HEK293 (cell line): ENCODE results near the gene MYBBP1A.

ENCODE experiments used
- CTCF ChIA-PET: fragments of 350-600 bp; formaldehyde crosslinking; extraction: SDS; loops from one replicate; lab custom pipeline; 2021; ENCODE audit warnings: antibody characterized with exemption; lab: Yijun Ruan, JAX
- POLR2A ChIA-PET: fragments of 300-600 bp; formaldehyde crosslinking; extraction: SDS; loops from one replicate; lab custom pipeline; 2020; ENCODE audit warnings: antibody characterized with exemption, inconsistent platforms; lab: Yijun Ruan, JAX
- H3K27ac ChIP-seq: fragments of 200-500 bp; sonication (Bioruptor generic); 2 replicates; pipeline ENCODE4 v1.5.1; 2014; ENCODE audit warnings: low read depth, low read length, control low read depth, inconsistent platforms; ENCODE audit errors: extremely low read depth
- H3K36me3 ChIP-seq, 2 experiments: fragments of 200-500 bp in 1 of 2; sonication (Bioruptor generic) in 1 of 2; 1 replicate in 1 of 2; 2 replicates in 1 of 2; pipeline ENCODE4 v1.5.1; 2014 to 2017; ENCODE audit warnings: inconsistent platforms in 2 of 2, low read length in 2 of 2; ENCODE audit not compliant: control insufficient read depth in 2 of 2, insufficient read depth in 1 of 2
- H3K4me1 ChIP-seq: fragments of 200-500 bp; sonication (Bioruptor generic); 2 replicates; pipeline ENCODE4 v1.5.1; 2014; ENCODE audit warnings: mild to moderate bottlenecking, low read length, inconsistent platforms; ENCODE audit not compliant: control insufficient read depth, insufficient read depth
- H3K4me3 ChIP-seq: 2 replicates; pipeline ENCODE4 v1.5.1; 2011; ENCODE audit warnings: low read depth, mild to moderate bottlenecking, control low read depth, low read length, moderate library complexity
- H3K9me3 ChIP-seq: fragments of 200-500 bp; sonication (Bioruptor generic); 2 replicates; pipeline ENCODE4 v1.5.1; 2014; ENCODE audit warnings: low read depth, low read length, inconsistent platforms; ENCODE audit not compliant: control insufficient read depth, insufficient read depth
- BCL11B ChIP-seq: fragments of 450-650 bp; formaldehyde crosslinking; IDR thresholded peaks from 2 replicates; pipeline ENCODE4 v1.5.1; 2016; ENCODE audit warnings: low read depth, missing biosample characterization, missing genetic modification characterization
- HOXA7 ChIP-seq: sonication (generic); formaldehyde crosslinking; IDR thresholded peaks from 2 replicates; pipeline ENCODE4 v1.8.1; 2022; ENCODE audit warnings: missing genetic modification reagents, borderline replicate concordance
- MYNN ChIP-seq: fragments of 450-650 bp; formaldehyde crosslinking; IDR thresholded peaks from 2 replicates; pipeline ENCODE4 v1.5.1; 2016; ENCODE audit warnings: missing biosample characterization, missing genetic modification characterization, borderline replicate concordance
- OSR2 ChIP-seq: fragments of 450-650 bp; formaldehyde crosslinking; IDR thresholded peaks from 2 replicates; pipeline ENCODE4 v1.5.1; 2016; ENCODE audit warnings: missing biosample characterization, missing genetic modification characterization
- OVOL3 ChIP-seq: fragments of 450-650 bp; formaldehyde crosslinking; IDR thresholded peaks from 2 replicates; pipeline ENCODE4 v1.5.1; 2016; ENCODE audit warnings: missing biosample characterization, missing genetic modification characterization
- RBAK ChIP-seq: fragments of 450-650 bp; formaldehyde crosslinking; IDR thresholded peaks from 2 replicates; pipeline ENCODE4 v1.5.1; 2016; ENCODE audit warnings: missing biosample characterization, missing genetic modification characterization
- YY2 ChIP-seq: fragments of 450-650 bp; formaldehyde crosslinking; IDR thresholded peaks from 2 replicates; pipeline ENCODE4 v1.5.1; 2016; ENCODE audit warnings: missing biosample characterization, missing genetic modification characterization
- ZBTB1 ChIP-seq: fragments of 450-650 bp; formaldehyde crosslinking; IDR thresholded peaks from 2 replicates; pipeline ENCODE4 v1.5.1; 2016; ENCODE audit warnings: missing biosample characterization, missing genetic modification characterization
- ZBTB20 ChIP-seq: fragments of 450-650 bp; formaldehyde crosslinking; IDR thresholded peaks from 2 replicates; pipeline ENCODE4 v1.5.1; 2016; ENCODE audit warnings: missing biosample characterization, missing genetic modification characterization
- ZFP3 ChIP-seq: fragments of 450-650 bp; formaldehyde crosslinking; IDR thresholded peaks from 2 replicates; pipeline ENCODE4 v1.5.1; 2016; ENCODE audit warnings: low read depth, missing biosample characterization, missing genetic modification characterization
- ZIC2 ChIP-seq: fragments of 450-650 bp; formaldehyde crosslinking; IDR thresholded peaks from 2 replicates; pipeline ENCODE4 v1.5.1; 2016; ENCODE audit warnings: missing biosample characterization, missing genetic modification characterization
- ZNF121 ChIP-seq: fragments of 450-650 bp; formaldehyde crosslinking; IDR thresholded peaks from 2 replicates; pipeline ENCODE4 v1.5.1; 2016; ENCODE audit warnings: missing biosample characterization, missing genetic modification characterization
- ZNF132 ChIP-seq: fragments of 450-650 bp; formaldehyde crosslinking; IDR thresholded peaks from 2 replicates; pipeline ENCODE4 v1.5.1; 2017; ENCODE audit warnings: missing biosample characterization, missing genetic modification characterization, borderline replicate concordance
- ZNF23 ChIP-seq: fragments of 450-650 bp; formaldehyde crosslinking; IDR thresholded peaks from 2 replicates; pipeline ENCODE4 v1.5.1; 2016; ENCODE audit warnings: missing biosample characterization, missing genetic modification characterization, borderline replicate concordance
- ZNF248 ChIP-seq: fragments of 450-650 bp; formaldehyde crosslinking; IDR thresholded peaks from 2 replicates; pipeline ENCODE4 v1.5.1; 2017; ENCODE audit warnings: missing biosample characterization, missing genetic modification characterization
- ZNF274 ChIP-seq, 2 experiments: fragments of 200-500 bp in 1 of 2; fragments of 450-650 bp in 1 of 2; sonication (Bioruptor generic) in 1 of 2; formaldehyde crosslinking in 1 of 2; IDR thresholded peaks; 2 replicates each; pipeline versions ENCODE4 v1.5.1 to v1.6.1; 2014 to 2016; ENCODE audit warnings: borderline replicate concordance in 1 of 2, inconsistent platforms in 1 of 2, low read length in 1 of 2, missing biosample characterization in 1 of 2, missing genetic modification characterization in 1 of 2
- ZNF768 ChIP-seq: fragments of 450-650 bp; formaldehyde crosslinking; IDR thresholded peaks from 2 replicates; pipeline ENCODE4 v1.5.1; 2018; ENCODE audit warnings: missing biosample characterization, mild to moderate bottlenecking, missing genetic modification characterization
- TF ChIP-seq, protein P1 (sequence below): fragments of 450-650 bp; formaldehyde crosslinking; conservative IDR thresholded peaks from 2 replicates; pipeline ENCODE4 v1.5.1; 2016; ENCODE audit warnings: low read depth, missing biosample characterization, missing genetic modification characterization
- TF ChIP-seq, protein P2 (sequence below): fragments of 450-650 bp; formaldehyde crosslinking; IDR thresholded peaks from 2 replicates; pipeline ENCODE4 v1.5.1; 2016; ENCODE audit warnings: missing biosample characterization, missing genetic modification characterization, borderline replicate concordance
- TF ChIP-seq, protein P3 (sequence below): fragments of 450-650 bp; formaldehyde crosslinking; IDR thresholded peaks from 2 replicates; pipeline ENCODE4 v1.5.1; 2016; ENCODE audit warnings: missing biosample characterization, missing genetic modification characterization

Gene MYBBP1A

DNA sequence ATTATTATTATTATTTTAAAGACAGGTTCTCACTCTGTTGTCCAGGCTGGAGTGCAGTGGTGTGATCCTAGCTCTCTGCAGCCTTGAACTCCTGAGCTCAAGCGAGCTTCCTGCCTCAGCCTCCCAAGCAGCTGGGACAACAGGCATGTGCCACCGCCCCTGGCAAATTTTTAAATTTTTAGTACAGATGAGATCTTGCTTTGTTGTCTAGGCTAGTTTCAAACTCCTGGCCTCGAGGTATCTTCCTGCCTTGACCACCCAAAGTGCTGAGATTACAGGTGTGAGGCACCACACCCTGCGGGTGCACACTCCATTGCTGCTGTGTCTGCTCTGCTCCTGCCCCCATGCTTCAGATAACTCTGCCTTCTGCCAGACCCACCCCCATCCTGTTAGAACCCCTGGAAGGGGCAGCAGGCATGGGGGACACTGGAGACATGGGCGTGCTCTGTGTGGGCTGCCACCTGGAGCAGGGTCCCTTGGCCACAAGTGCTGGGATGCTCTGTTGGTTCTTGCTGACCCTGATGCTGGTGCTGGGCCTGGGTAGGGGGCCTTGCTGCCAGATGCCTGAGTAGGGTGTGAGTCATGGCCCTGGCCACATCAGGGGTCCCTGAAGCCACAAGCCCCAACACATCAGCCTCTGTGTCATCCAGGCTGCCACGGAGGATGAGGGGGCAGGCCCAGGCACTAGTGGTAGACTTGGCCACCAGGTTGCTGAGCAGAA, 2.6 kb upstream of the MYBBP1A start:
- Histone ChIP-seq H3K36me3 (peaks cover 2 to 16% of the 10 kb centered on the region in 2 experiments; a peak in 2 of 3 replicates), H3K9me3 (no peaks in the 10 kb centered on the region), H3K4me3 (no peak overlapping the region), H3K27ac (no peak overlapping the region), H3K4me1 (peaks cover 6% of the 10 kb centered on the region; the same call in 1 of the 2 replicates)
- ChIA-PET POLR2A (no interaction called here), CTCF (interaction anchor here (0.7 to 4.2 kb wide), 4 partner anchors 7 to 16 kb away, joined by 3 to 32 read pairs (median 5); no protein-coding TSS in a partner anchor)
- TF ChIP-seq HOXA7 (CRISPR knock-in tag) (no peak), ZIC2 (peak; percentile 94), ZNF23 (no peak), YY2 (tag by site-specific recombination) (no peak)

DNA sequence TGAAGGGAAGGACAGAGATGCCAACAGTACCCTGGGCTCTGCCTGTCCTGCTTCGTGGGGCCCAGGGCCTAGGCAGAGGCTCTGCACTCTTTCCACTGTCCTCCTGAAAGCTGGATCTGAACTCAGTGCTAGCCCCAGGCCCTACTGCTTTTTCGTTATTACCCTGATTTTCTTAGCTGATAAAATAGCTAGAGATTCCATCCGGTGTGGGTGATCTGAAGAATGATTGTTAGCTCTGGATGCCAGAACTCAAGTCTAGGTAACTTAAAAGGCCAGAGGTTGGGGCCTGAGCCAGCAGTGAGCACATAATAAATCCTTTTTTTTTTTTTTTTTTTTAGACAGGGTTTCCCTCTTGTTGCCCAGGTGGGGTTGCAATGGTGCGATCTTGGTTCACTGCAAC, 1.8 kb upstream of the MYBBP1A start:
- POLR2A ChIA-PET: interaction anchor here (0.7 kb wide), 1 partner anchor 408 kb away, joined by 9 read pairs; no protein-coding TSS in a partner anchor
- Histone ChIP-seq H3K4me1 (peaks cover 6% of the 10 kb centered on the region; the same call in 1 of the 2 replicates), H3K36me3 (peaks cover 10 to 24% of the 10 kb centered on the region in 2 experiments; a peak in 2 of 3 replicates), H3K9me3 (no peaks in the 10 kb centered on the region), H3K4me3 (no peak overlapping the region), H3K27ac (no peak overlapping the region)
- CTCF ChIA-PET: interaction anchor here (0.5 to 4.2 kb wide), 6 partner anchors 8 to 135 kb away, joined by 3 to 32 read pairs (median 4); no protein-coding TSS in a partner anchor
- TF ChIP-seq ZNF248 (tag by site-specific recombination) (no peak), MYNN (tag by site-specific recombination) (no peak), ZBTB20 (no peak), BCL11B (tag by site-specific recombination) (no peak), OSR2 (tag by site-specific recombination) (no peak), ZBTB1 (no peak), OVOL3 (no peak), RBAK (tag by site-specific recombination) (no peak), ZNF121 (tag by site-specific recombination) (no peak), ZFP3 (tag by site-specific recombination) (no peak), ZNF274 (IDR thresholded peaks at IDR 0.05; ENCODE audit: low read length) (no peak), ZNF274 (tag by site-specific recombination; IDR thresholded peaks at IDR 0.05; ENCODE audit: borderline replicate concordance) (no peak), ZNF132 (tag by site-specific recombination) (no peak), ZNF768 (tag by site-specific recombination) (no peak)
- TF ChIP-seq, protein P1, sequence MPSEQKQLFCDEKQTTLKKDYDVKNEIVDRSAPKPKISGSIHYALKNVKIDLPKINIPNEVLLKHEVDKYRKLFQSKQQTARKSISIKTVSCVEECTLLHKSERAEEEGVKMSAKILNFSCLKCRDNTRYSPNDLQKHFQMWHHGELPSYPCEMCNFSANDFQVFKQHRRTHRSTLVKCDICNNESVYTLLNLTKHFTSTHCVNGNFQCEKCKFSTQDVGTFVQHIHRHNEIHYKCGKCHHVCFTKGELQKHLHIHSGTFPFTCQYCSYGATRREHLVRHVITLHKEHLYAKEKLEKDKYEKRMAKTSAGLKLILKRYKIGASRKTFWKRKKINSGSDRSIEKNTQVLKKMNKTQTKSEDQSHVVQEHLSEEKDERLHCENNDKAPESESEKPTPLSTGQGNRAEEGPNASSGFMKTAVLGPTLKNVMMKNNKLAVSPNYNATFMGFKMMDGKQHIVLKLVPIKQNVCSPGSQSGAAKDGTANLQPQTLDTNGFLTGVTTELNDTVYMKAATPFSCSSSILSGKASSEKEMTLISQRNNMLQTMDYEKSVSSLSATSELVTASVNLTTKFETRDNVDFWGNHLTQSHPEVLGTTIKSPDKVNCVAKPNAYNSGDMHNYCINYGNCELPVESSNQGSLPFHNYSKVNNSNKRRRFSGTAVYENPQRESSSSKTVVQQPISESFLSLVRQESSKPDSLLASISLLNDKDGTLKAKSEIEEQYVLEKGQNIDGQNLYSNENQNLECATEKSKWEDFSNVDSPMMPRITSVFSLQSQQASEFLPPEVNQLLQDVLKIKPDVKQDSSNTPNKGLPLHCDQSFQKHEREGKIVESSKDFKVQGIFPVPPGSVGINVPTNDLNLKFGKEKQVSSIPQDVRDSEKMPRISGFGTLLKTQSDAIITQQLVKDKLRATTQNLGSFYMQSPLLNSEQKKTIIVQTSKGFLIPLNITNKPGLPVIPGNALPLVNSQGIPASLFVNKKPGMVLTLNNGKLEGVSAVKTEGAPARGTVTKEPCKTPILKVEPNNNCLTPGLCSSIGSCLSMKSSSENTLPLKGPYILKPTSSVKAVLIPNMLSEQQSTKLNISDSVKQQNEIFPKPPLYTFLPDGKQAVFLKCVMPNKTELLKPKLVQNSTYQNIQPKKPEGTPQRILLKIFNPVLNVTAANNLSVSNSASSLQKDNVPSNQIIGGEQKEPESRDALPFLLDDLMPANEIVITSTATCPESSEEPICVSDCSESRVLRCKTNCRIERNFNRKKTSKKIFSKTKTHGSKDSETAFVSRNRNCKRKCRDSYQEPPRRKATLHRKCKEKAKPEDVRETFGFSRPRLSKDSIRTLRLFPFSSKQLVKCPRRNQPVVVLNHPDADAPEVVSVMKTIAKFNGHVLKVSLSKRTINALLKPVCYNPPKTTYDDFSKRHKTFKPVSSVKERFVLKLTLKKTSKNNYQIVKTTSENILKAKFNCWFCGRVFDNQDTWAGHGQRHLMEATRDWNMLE (tag by site-specific recombination): no peak
- TF ChIP-seq, protein P2, sequence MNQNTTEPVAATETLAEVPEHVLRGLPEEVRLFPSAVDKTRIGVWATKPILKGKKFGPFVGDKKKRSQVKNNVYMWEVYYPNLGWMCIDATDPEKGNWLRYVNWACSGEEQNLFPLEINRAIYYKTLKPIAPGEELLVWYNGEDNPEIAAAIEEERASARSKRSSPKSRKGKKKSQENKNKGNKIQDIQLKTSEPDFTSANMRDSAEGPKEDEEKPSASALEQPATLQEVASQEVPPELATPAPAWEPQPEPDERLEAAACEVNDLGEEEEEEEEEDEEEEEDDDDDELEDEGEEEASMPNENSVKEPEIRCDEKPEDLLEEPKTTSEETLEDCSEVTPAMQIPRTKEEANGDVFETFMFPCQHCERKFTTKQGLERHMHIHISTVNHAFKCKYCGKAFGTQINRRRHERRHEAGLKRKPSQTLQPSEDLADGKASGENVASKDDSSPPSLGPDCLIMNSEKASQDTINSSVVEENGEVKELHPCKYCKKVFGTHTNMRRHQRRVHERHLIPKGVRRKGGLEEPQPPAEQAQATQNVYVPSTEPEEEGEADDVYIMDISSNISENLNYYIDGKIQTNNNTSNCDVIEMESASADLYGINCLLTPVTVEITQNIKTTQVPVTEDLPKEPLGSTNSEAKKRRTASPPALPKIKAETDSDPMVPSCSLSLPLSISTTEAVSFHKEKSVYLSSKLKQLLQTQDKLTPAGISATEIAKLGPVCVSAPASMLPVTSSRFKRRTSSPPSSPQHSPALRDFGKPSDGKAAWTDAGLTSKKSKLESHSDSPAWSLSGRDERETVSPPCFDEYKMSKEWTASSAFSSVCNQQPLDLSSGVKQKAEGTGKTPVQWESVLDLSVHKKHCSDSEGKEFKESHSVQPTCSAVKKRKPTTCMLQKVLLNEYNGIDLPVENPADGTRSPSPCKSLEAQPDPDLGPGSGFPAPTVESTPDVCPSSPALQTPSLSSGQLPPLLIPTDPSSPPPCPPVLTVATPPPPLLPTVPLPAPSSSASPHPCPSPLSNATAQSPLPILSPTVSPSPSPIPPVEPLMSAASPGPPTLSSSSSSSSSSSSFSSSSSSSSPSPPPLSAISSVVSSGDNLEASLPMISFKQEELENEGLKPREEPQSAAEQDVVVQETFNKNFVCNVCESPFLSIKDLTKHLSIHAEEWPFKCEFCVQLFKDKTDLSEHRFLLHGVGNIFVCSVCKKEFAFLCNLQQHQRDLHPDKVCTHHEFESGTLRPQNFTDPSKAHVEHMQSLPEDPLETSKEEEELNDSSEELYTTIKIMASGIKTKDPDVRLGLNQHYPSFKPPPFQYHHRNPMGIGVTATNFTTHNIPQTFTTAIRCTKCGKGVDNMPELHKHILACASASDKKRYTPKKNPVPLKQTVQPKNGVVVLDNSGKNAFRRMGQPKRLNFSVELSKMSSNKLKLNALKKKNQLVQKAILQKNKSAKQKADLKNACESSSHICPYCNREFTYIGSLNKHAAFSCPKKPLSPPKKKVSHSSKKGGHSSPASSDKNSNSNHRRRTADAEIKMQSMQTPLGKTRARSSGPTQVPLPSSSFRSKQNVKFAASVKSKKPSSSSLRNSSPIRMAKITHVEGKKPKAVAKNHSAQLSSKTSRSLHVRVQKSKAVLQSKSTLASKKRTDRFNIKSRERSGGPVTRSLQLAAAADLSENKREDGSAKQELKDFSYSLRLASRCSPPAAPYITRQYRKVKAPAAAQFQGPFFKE (tag by site-specific recombination): no peak
- TF ChIP-seq, protein P3, sequence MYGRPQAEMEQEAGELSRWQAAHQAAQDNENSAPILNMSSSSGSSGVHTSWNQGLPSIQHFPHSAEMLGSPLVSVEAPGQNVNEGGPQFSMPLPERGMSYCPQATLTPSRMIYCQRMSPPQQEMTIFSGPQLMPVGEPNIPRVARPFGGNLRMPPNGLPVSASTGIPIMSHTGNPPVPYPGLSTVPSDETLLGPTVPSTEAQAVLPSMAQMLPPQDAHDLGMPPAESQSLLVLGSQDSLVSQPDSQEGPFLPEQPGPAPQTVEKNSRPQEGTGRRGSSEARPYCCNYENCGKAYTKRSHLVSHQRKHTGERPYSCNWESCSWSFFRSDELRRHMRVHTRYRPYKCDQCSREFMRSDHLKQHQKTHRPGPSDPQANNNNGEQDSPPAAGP (tag by site-specific recombination): no peak
